Epithelial cell of proximal tubule (primary cell): Measurements from ENCODE around the gene MTOR. TPM values are rescaled to one million over a fixed set of nuclear protein-coding genes. Genes with fewer than 3 reads are reported as not detected.

ENCODE experiments used
- DNase-seq: peaks from one replicate; pipeline ENCODE4 v3.0.0-alpha.2; 2011; ENCODE audit warnings: low read depth
- H3K4me3 ChIP-seq: 2 replicates; pipeline ENCODE4 v1.5.1; 2011; ENCODE audit warnings: low read depth, mild to moderate bottlenecking, low read length
- total RNA-seq: library from RNA; depleted of rRNA; stranded (reverse); fragments of >200 nt; gene quantifications from 2 replicates; pipeline ENCODE4 v1.2.3, GENCODE V29; 2015
- TF ChIP-seq, protein P1 (sequence below): conservative IDR thresholded peaks from 2 replicates; pipeline ENCODE4 v1.5.1; 2012; ENCODE audit warnings: low read depth, mild to moderate bottlenecking, low read length

The MTOR gene
- total RNA-seq, 1 donor from 2014 or later: 34.2 TPM

DNA sequence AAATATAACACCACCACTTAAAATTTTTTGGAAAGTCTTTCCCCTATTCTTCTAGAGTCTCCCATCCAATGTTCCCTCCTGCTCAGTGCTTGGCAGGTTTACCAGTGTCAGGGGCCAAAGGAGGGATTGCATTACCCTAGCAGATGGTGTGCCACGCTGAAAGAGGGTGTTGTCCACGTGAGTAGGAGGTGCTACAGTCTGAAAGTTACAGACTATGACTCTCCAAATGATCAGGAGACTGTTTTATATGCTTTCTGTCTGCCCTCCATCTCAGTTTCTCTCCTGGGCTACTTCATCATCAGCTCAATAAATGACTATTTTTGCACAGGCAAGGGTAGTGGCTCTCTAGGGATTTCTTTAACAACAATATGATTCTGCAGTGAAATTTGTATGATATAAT, 104.5 kb downstream of the MTOR start:
- H3K4me3 ChIP-seq: no peak overlapping the region
- TF ChIP-seq, protein P1, sequence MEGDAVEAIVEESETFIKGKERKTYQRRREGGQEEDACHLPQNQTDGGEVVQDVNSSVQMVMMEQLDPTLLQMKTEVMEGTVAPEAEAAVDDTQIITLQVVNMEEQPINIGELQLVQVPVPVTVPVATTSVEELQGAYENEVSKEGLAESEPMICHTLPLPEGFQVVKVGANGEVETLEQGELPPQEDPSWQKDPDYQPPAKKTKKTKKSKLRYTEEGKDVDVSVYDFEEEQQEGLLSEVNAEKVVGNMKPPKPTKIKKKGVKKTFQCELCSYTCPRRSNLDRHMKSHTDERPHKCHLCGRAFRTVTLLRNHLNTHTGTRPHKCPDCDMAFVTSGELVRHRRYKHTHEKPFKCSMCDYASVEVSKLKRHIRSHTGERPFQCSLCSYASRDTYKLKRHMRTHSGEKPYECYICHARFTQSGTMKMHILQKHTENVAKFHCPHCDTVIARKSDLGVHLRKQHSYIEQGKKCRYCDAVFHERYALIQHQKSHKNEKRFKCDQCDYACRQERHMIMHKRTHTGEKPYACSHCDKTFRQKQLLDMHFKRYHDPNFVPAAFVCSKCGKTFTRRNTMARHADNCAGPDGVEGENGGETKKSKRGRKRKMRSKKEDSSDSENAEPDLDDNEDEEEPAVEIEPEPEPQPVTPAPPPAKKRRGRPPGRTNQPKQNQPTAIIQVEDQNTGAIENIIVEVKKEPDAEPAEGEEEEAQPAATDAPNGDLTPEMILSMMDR: no peak
- DNase-seq: no peak

DNA sequence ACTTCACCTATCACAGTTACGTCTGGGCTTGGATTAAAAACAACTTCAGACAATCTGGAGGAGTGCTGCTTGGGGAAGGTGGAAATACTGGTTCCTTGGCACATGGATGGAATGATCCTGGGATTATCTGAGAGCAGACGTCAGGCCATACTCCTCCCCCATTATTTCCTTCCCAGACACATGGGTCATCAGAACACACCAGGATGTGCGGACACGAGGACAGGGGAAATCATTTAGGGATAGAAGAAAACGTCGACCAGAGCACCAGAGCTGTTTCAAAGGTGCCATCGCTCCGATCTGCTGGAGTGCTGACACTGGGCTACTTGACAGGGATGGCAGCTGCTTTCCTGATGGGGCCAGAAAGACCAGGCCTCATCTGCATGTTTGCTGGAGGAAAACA, 105.0 kb downstream of the MTOR start:
- DNase-seq: no peak
- no peak overlapping the region for H3K4me3 ChIP-seq
- TF ChIP-seq, protein P1: no peak

DNA sequence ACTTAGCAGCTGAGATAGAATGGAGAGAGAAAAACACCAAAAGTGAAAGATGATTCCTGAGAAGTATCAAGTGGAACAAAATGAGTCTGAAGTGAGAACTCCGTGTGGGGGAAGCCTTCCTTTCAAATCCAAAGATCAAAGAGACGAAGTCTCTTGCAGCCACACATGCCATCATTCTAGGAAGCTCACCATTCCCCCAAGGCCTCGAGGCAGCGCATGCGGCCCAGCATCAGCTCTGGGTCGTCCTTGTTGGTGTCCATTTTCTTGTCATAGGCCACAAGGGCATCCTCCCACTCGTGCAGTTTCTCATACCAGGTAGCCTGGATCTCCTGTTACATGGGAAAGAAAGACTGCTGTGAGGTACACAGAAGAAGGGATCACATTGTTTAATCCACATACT, 105.4 kb downstream of the MTOR start:
- DNase-seq: no peak
- no peak overlapping the region for H3K4me3 ChIP-seq
- TF ChIP-seq, protein P1: no peak

DNA sequence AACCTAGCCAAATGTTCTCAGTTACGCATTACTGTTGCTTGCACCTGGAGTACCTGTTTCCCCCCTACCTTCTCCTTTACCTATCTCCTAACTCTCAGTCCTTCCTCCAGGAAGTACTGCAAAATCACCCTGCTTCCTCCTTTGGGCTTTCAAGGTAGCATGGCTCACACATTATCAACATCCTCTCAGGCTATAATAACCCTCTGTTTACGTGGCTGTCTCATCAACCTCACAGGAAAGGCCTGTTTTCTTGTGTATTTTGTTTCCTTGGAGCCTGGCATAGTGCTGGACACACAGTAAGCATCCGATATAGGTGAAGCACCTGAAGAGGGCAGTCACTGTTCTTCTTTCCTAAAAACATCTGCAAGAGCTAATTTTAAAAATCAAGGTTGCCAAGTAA, 105.9 kb downstream of the MTOR start:
- no peak overlapping the region for H3K4me3 ChIP-seq
- TF ChIP-seq, protein P1: no peak
- DNase-seq: no peak

DNA sequence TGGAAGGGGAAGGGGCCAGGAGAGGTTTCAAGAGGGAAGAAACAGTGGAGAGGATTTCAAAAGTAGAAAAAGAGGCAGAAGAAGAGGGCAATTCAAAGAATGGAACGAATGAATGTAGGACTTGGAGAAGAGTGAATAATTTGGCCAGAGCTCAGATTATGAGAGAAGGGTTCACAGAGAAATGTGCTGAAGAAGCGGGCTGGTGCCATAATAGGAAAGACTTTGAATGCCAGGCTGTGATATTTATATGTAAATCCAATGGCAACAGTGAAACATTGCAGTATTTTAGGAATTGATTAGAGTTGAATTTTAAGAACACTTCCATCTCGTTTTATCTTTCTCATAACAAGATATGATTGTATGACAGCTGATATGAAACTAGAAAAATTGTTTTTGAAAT, 109.2 kb downstream of the MTOR start:
- no peak overlapping the region for H3K4me3 ChIP-seq
- DNase-seq: no peak
- TF ChIP-seq, protein P1: no peak

DNA sequence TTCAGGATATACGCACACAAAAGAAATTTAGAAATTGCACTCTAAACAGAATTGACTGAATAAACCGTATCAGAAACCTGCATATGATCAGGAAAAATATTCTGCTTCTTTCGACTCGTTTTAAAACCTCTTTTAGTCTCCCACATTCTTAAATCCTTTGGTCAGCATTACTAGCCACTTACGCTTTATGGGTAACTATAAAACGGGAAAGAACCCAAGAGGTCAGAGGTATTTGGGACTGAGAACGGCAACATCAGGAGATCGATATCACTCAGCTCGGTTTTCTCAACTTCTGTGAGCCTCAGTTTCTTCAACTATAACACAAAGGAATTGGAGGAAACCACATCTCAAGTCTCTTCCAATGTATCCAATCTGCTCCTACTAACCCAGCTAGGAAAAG, 109.6 kb downstream of the MTOR start:
- TF ChIP-seq, protein P1: no peak
- no peak overlapping the region for H3K4me3 ChIP-seq
- DNase-seq: no peak

DNA sequence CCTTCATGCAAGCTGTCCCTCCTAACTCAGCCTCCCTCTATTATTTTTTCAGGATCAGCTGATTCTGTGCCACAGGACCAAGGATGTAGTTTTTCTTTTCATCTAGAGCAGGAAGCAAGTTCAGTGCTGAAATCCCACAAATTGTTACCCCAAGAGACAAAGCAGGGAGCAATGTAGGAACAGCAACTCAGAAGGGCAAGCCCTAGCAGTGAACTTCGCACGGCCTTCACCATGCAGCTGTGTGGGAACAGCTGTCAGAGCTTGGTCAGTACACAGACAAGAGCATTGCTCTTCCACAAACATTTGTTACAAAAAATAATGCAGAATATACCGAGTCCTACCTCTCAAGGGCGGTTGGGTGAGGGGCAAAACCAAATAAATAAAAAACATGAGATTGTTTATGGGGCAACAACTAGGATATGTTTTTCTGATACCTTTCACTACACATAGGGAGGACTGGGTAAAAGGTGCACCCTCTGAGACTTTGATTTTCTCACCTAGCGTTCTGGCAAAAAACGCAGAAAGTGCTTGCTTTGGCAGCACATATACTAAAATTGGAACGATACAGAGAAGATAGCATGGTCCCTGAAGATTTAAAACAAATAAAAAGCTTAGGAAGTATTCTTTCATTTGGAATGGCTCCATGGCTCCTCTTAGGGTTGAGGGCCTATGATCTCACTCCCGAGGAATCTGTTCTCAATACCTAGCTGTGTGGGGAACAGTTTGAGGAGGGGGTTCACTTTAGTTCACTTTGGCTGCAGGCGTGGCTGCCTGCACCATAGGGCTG, 110.3 kb downstream of the MTOR start:
- TF ChIP-seq, protein P1: no peak
- no peak for DNase-seq
- no peak overlapping the region for H3K4me3 ChIP-seq
